HG03135 (cell line): Measurements from ENCODE around the gene COL23A1.

Source experiments
- ATAC-seq: cut with Tn5 transposase; IDR thresholded peaks from one replicate; pipeline ENCODE4 v1.9.1; 2021; ENCODE audit warnings: mild to moderate bottlenecking, moderate library complexity; ENCODE audit not compliant: unreplicated experiment

Gene COL23A1

GRCh38 chr5:178535299-178536175, 54.7 kb downstream of the COL23A1 start:
- ATAC-seq: no peak

- ATAC-seq: no peak
Observed at GRCh38 chr5:178533136-178533535, 57.1 kb downstream of the COL23A1 start.

GRCh38 chr5:178532666-178533065, 57.5 kb downstream of the COL23A1 start:
- no peak for ATAC-seq

- ATAC-seq: no peak
Observed at GRCh38 chr5:178532236-178532635, 58.0 kb downstream of the COL23A1 start.

- ATAC-seq: no peak
Observed at GRCh38 chr5:178531786-178532185, 58.4 kb downstream of the COL23A1 start.

- ATAC-seq: no peak
Observed at GRCh38 chr5:178530526-178530925, 59.7 kb downstream of the COL23A1 start.

GRCh38 chr5:178529080-178529479, 61.1 kb downstream of the COL23A1 start:
- ATAC-seq: no peak

GRCh38 chr5:178527458-178528307, 62.5 kb downstream of the COL23A1 start:
- no peak for ATAC-seq

- no peak for ATAC-seq
Observed at GRCh38 chr5:178526773-178527457, 63.3 kb downstream of the COL23A1 start.

- no peak for ATAC-seq
Observed at GRCh38 chr5:178525906-178526732, 64.1 kb downstream of the COL23A1 start.

GRCh38 chr5:178524093-178524882, 65.9 kb downstream of the COL23A1 start:
- no peak for ATAC-seq

- ATAC-seq: no peak
Observed at GRCh38 chr5:178522361-178522760, 67.8 kb downstream of the COL23A1 start.

- no peak for ATAC-seq
Observed at GRCh38 chr5:178520851-178521250, 69.3 kb downstream of the COL23A1 start.

GRCh38 chr5:178519804-178520203, 70.4 kb downstream of the COL23A1 start:
- no peak for ATAC-seq

- ATAC-seq: no peak
Observed at GRCh38 chr5:178519155-178519554, 71.0 kb downstream of the COL23A1 start.

GRCh38 chr5:178516504-178517235, 73.5 kb downstream of the COL23A1 start:
- ATAC-seq: no peak

GRCh38 chr5:178515776-178516503, 74.3 kb downstream of the COL23A1 start:
- no peak for ATAC-seq

- no peak for ATAC-seq
Observed at GRCh38 chr5:178514851-178515418, 75.3 kb downstream of the COL23A1 start.
